ENCODE data around the gene PTPRR. TPM values are rescaled to one million over a fixed set of nuclear protein-coding genes. Genes with fewer than 3 reads are reported as not detected.

PTPRR gene
- total and polyA plus RNA-seq, 2 of the 13 experiments (the other 11 are each of a cell fraction or from before 2014, with no cell fraction given), result not detected

GRCh38 chr12:70758494-70758845 is 162.1 kb downstream of the PTPRR start:
- no peaks in the 10 kb centered on the region for H3K36me3 ChIP-seq (replicated peaks in 1 of 2; ENCODE audit: control insufficient read depth in 1 of 2, insufficient read depth in 2 of 2, low read length in 2 of 2)

More at GRCh38 chr12:70758494-70758845, 162.1 kb downstream of the PTPRR start:
- Histone ChIP-seq H3K27me3 (ENCODE audit: control insufficient read depth in 1 of 2, insufficient read depth in 2 of 2, low read length in 2 of 2) (no peaks in the 10 kb centered on the region; a peak in 1 of 5 replicates), H4K20me1 (ENCODE audit: insufficient read depth, low read length) (no peaks in the 10 kb centered on the region), H3K9ac (ENCODE audit: insufficient read depth, low read depth, low read length) (no peak overlapping the region), H3K27ac (ENCODE audit: extremely low read length, insufficient read depth, low read length) (no peak overlapping the region), H3K4me1 (ENCODE audit: insufficient read depth, low read length) (peaks cover 6% of the 10 kb centered on the region; the same call in 1 of the 2 replicates), H3K9me3 (ENCODE audit: low read length) (no peaks in the 10 kb centered on the region), H3K4me2 (ENCODE audit: low read depth, low read length) (no peak overlapping the region), H3K79me2 (ENCODE audit: insufficient read depth, low read length) (no peaks in the 10 kb centered on the region), H2AFZ (ENCODE audit: low read length) (no peak overlapping the region), H3K4me3 (replicated peaks in 1 of 3; ENCODE audit: insufficient read depth in 1 of 3, low read depth in 2 of 3, low read length in 3 of 3) (no peak overlapping the region)
- BruUV-seq (replicated peaks), result no TSS peak
- no peak for FAIRE-seq
- TF ChIP-seq SYNCRIP (IDR thresholded peaks at IDR 0.05; ENCODE audit: insufficient read depth, low read depth, low read length) (no peak), ZSCAN22 (CRISPR knock-in tag; IDR thresholded peaks at IDR 0.05) (no peak), BCL3 (CRISPR knock-in tag; IDR thresholded peaks at IDR 0.05) (no peak), HMGXB3 (CRISPR knock-in tag; IDR thresholded peaks at IDR 0.05; ENCODE audit: borderline replicate concordance) (no peak), ZNF3 (CRISPR knock-in tag; IDR thresholded peaks at IDR 0.05) (no peak), ZNF737 (CRISPR knock-in tag; IDR thresholded peaks at IDR 0.05; ENCODE audit: borderline replicate concordance) (no peak)
- in situ Hi-C loops (cut with HindIII; ENCODE audit: extremely low pct_ligation_motif_present, low pct_unique_long_range_greater_than_20kb), result no loop called here
- DNase-seq (ENCODE audit: low spot score), result no peak
- ATAC-seq, result no peak
- intact Hi-C loops (cut with micrococcal nuclease; ENCODE audit: unreplicated experiment), result no loop called here
- WGBS (ENCODE audit: low lambda C conversion rate), result 10% methylated on average over 5 of the region's 5 CpGs
- ChIA-PET POLR2A (no interaction called here), CTCF (ENCODE audit: low intra/inter-chr PET ratio, low total read pairs) (no interaction called here)

Data from HepG2 (cell line).